GM12875 (cell line): ENCODE results near the gene CHKA.

Experiments used
- H3K4me3 ChIP-seq: one replicate; pipeline ENCODE4 v1.5.1; 2011; ENCODE audit warnings: low read depth, low read length, control low read depth
- CTCF ChIP-seq: IDR thresholded peaks from 2 replicates; pipeline ENCODE4 v1.5.1; 2011; ENCODE audit warnings: low read depth, mild to moderate bottlenecking, control low read depth, inconsistent platforms, low read length, moderate library complexity, borderline replicate concordance; ENCODE audit not compliant: insufficient read depth

The CHKA gene

GRCh38 chr11:68007498-68008380 lies 113.4 kb downstream of the CHKA start:
- H3K4me3 ChIP-seq: no peak overlapping the region
- TF ChIP-seq CTCF: no peak

- no peak overlapping the region for H3K4me3 ChIP-seq
- TF ChIP-seq CTCF: no peak
These were observed 114.5 kb downstream of the CHKA start for GRCh38 chr11:68006606-68007166.

- no peak for TF ChIP-seq CTCF
These were observed 116.4 kb downstream of the CHKA start for GRCh38 chr11:68004551-68005335.

GRCh38 chr11:68003846-68004550 lies 117.2 kb downstream of the CHKA start, which contains the start of gene UNC93B1:
TSS of gene UNC93B1 (minus strand) at chr11:68004097. CDS start at chr11:68004043, 54 bp downstream.
- TF ChIP-seq CTCF: no peak
- H3K4me3 ChIP-seq: peak within 1 kb of the TSS; percentile 80

More at GRCh38 chr11:68004551-68005335, 116.4 kb downstream of the CHKA start:
- peak overlapping the region; percentile 80 for H3K4me3 ChIP-seq

GRCh38 chr11:68002938-68003845 lies 118.0 kb downstream of the CHKA start:
- H3K4me3 ChIP-seq: peak overlapping the region; percentile 80
- TF ChIP-seq CTCF: no peak
